Type B pancreatic cell (in vitro differentiated cells): ENCODE results near the gene BTF3L4. TPM values are rescaled to one million over a fixed set of nuclear protein-coding genes. Genes with fewer than 3 reads are reported as not detected.
"Not testable (repeated sequence)": the region's sequence is repeated elsewhere in the genome, so short reads cannot be mapped to it uniquely, and the experiment has no call there.

ENCODE experiments used
- DNase-seq: peaks from one replicate; pipeline ENCODE4 v3.0.0; 2021; ENCODE audit warnings: mixed read lengths; ENCODE audit not compliant: unreplicated experiment; ENCODE audit errors: extremely low spot score
- H3K27ac Mint-ChIP-seq: 2 replicates; pipeline ENCODE4 v1.8.0; 2021; ENCODE audit warnings: mild to moderate bottlenecking, mixed read lengths
- H3K27me3 Mint-ChIP-seq: 2 replicates; pipeline ENCODE4 v1.8.0; 2021; ENCODE audit warnings: mixed read lengths
- H3K36me3 Mint-ChIP-seq: 2 replicates; pipeline ENCODE4 v1.8.0; 2021; ENCODE audit warnings: mixed read lengths
- H3K4me1 Mint-ChIP-seq: one replicate; pipeline ENCODE4 v1.8.0; 2021; ENCODE audit warnings: mixed read lengths; ENCODE audit not compliant: unreplicated experiment
- H3K4me3 Mint-ChIP-seq: 2 replicates; pipeline ENCODE4 v1.8.0; 2021; ENCODE audit warnings: mild to moderate bottlenecking, mixed read lengths
- H3K9me3 Mint-ChIP-seq: 2 replicates; pipeline ENCODE4 v1.8.0; 2021; ENCODE audit warnings: mixed read lengths
- total RNA-seq: library from RNA; stranded (reverse); gene quantifications from 2 replicates; pipeline ENCODE4 v1.2.1, GENCODE V29; 2021; ENCODE audit warnings: low replicate concordance
- TF ChIP-seq, protein P1 (sequence below): fragments of 200-600 bp; sonication (generic); conservative IDR thresholded peaks from 2 replicates; pipeline ENCODE4 v1.5.0; 2021; ENCODE audit warnings: antibody characterized with exemption, mild to moderate bottlenecking

BTF3L4 gene
- total RNA-seq, 1 donor from 2014 or later = 73.4 TPM

DNA sequence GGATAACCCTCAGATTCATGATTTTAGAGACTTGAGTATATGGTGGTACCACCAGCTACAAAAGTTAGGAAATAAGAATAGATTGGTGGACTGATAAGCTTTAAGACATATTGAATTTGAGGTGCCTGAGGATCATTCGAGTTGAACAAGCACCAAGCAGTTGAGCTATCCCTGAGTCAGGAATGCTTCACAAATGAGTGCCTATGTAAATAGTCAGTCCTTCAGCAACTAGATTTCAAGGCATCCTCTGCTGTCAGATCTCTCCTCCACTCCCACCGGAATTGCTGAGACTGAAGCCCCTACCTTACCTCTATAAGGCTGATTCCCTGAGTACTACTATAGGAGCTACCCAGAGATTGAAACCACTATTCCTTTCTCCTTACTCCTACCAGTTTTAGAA is 7.1 kb downstream of the BTF3L4 start:
- no peaks in the 10 kb centered on the region for H3K27me3 Mint-ChIP-seq
- TF ChIP-seq, protein P1, sequence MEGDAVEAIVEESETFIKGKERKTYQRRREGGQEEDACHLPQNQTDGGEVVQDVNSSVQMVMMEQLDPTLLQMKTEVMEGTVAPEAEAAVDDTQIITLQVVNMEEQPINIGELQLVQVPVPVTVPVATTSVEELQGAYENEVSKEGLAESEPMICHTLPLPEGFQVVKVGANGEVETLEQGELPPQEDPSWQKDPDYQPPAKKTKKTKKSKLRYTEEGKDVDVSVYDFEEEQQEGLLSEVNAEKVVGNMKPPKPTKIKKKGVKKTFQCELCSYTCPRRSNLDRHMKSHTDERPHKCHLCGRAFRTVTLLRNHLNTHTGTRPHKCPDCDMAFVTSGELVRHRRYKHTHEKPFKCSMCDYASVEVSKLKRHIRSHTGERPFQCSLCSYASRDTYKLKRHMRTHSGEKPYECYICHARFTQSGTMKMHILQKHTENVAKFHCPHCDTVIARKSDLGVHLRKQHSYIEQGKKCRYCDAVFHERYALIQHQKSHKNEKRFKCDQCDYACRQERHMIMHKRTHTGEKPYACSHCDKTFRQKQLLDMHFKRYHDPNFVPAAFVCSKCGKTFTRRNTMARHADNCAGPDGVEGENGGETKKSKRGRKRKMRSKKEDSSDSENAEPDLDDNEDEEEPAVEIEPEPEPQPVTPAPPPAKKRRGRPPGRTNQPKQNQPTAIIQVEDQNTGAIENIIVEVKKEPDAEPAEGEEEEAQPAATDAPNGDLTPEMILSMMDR = no peak
- H3K36me3 Mint-ChIP-seq = peaks cover 27% of the 10 kb centered on the region
- H3K27ac Mint-ChIP-seq = no peak overlapping the region
- no peak for DNase-seq
- no peaks in the 10 kb centered on the region for H3K9me3 Mint-ChIP-seq
- H3K4me1 Mint-ChIP-seq = peaks cover 8% of the 10 kb centered on the region
- H3K4me3 Mint-ChIP-seq = no peak overlapping the region

DNA sequence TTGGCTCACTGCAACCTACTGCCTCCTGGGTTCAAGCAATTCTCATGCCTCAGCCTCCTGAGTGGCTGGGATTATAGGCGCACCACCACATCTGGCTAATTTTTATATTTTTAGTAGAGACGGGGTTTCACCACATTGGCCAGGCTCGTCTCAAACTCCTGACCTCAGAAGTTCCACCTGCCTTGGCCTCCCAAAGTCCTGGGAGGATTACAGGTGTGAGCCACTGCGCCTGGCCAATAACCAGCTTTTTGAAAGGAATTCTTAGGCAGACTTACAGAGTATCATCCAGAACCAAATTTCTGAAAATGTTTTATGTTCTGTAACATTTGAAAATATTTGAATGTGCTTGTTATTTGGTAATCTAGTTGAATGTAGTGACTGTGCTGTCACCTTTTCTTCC is 14.6 kb downstream of the BTF3L4 start:
- H3K4me1 Mint-ChIP-seq = no peaks in the 10 kb centered on the region
- TF ChIP-seq, protein P1 = no peak
- DNase-seq = no peak
- no peak overlapping the region for H3K4me3 Mint-ChIP-seq
- peaks cover 22% of the 10 kb centered on the region for H3K36me3 Mint-ChIP-seq
- no peak overlapping the region for H3K27ac Mint-ChIP-seq
- no peaks in the 10 kb centered on the region for H3K9me3 Mint-ChIP-seq
- H3K27me3 Mint-ChIP-seq = no peaks in the 10 kb centered on the region

DNA sequence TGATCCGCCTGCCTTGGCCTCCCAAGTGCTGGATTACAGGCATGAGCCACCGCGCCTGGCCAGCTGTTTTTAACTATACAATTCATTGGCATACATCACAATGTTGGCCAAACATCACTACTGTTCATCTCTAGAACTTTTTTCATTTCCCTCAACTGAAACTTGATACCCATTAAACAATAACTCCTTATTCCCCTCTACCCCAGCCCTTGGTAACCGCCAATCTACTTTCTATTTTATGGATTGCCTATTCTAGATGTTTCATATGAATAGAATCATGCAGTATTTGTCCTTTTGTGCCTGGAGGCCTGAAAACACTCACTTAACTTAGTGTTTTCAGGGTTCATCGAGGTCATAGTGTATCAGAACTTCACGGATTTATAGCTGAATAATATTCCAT is 16.2 kb downstream of the BTF3L4 start:
- Mint-ChIP-seq H3K4me1 (no peaks in the 10 kb centered on the region), H3K36me3 (peaks cover 22% of the 10 kb centered on the region), H3K4me3 (no peak overlapping the region), H3K27me3 (no peaks in the 10 kb centered on the region), H3K27ac (no peak overlapping the region), H3K9me3 (no peaks in the 10 kb centered on the region)
- TF ChIP-seq, protein P1 = no peak
- DNase-seq = no peak

DNA sequence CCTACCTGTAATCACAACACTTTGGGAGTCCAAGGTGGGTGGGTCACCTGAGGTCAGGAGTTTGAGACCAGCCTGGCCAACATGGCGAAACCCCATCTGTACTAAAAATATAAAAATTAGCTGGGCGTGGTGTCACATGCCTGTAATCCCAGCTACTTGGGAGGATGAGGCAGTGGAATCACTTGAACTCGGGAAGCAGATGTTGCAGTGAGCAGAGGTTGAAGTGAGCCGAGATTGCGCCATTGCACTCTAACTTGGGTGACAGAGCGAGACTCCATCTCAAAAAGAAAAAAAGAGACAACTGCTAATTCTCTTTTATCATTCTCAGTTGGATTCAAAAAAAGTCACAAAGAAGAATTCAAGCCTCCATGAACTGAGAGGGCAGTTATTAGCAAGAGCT is 21.2 kb downstream of the BTF3L4 start:
- H3K4me3 Mint-ChIP-seq, H3K9me3 Mint-ChIP-seq, H3K27me3 Mint-ChIP-seq, DNase-seq, H3K4me1 Mint-ChIP-seq, H3K27ac Mint-ChIP-seq: not testable (repeated sequence)
- H3K36me3 Mint-ChIP-seq = peaks cover 22% of the 10 kb centered on the region

DNA sequence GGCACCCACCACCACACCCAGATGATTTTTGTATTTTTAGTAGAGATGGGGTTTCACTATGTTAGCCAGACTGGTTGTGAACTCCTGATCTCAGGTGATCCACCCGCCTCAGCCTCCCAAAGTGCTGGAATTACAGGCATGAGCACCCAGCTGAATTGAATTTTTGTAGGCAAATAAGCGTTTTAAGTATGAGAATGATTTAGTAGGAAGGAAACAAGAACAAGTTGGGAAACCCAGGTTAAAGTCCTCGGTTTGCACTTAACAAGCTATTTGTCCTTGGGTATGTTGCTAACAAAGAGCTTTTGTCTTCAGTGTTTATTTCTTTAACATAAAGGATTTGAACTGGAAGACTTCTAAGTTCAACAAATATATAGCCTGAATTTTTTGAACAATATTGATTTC is 23.9 kb downstream of the BTF3L4 start:
- no peaks in the 10 kb centered on the region for H3K27me3 Mint-ChIP-seq
- H3K27ac Mint-ChIP-seq = no peak overlapping the region
- H3K4me3 Mint-ChIP-seq = no peak overlapping the region
- TF ChIP-seq, protein P1 = no peak
- no peak for DNase-seq
- no peaks in the 10 kb centered on the region for H3K4me1 Mint-ChIP-seq
- no peaks in the 10 kb centered on the region for H3K9me3 Mint-ChIP-seq
- H3K36me3 Mint-ChIP-seq = peaks cover 17% of the 10 kb centered on the region

DNA sequence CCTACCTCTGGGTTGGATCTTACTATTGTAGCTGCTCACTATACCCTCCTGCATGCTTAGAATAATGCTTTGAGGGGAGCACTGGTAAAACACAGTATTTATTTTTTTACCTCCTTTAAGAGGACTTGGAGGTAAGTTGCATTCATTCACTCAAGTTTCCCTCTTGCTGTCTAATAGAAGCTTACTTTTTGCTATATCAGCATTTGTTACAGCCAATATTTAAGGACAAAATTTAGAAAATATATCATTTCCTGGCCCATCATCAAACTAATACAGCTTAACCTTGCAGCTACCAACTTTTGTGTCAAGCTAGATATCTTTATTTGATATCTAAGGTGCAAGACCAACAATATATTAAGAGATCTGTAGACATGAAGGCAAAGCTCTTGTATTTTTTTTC is 31.8 kb downstream of the BTF3L4 start:
- H3K4me3 Mint-ChIP-seq, H3K27ac Mint-ChIP-seq, H3K4me1 Mint-ChIP-seq, H3K9me3 Mint-ChIP-seq, DNase-seq, H3K27me3 Mint-ChIP-seq: not testable (repeated sequence)
- peaks cover 29% of the 10 kb centered on the region for H3K36me3 Mint-ChIP-seq

DNA sequence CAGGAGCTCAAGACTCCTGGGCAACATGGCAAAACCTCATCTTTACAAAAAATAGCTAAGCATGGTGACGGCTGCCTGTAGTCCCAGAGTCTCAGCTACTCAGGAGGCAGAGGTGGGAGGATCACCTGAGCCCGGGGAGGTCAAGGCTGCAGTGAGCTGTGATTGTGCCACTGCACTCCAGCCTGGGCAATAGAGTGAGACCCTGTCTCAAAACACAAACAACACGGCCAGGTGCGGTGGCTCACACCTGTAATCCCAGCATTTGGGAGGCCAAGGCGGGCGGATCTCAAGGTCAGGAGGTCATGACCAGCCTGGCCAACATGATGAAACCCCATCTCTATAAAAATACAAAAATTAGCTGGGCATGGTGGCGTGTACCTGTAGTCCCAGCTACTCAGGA is 38.2 kb downstream of the BTF3L4 start:
- not testable (repeated sequence) for H3K4me1 Mint-ChIP-seq, H3K27ac Mint-ChIP-seq, DNase-seq, H3K9me3 Mint-ChIP-seq, H3K4me3 Mint-ChIP-seq, H3K27me3 Mint-ChIP-seq
- H3K36me3 Mint-ChIP-seq = peaks cover 16% of the 10 kb centered on the region
